GM15510 (cell line): ENCODE measurements around the gene SRPRB.

Experiments
- POLR2A ChIP-seq: IDR thresholded peaks from 3 replicates; pipeline ENCODE4 v1.6.1; 2011; ENCODE audit warnings: borderline replicate concordance; ENCODE audit not compliant: insufficient read length; ENCODE audit errors: extremely low read depth

The SRPRB gene

GRCh38 chr3:133812872-133813271 lies 7.3 kb downstream of the SRPRB start:
- TF ChIP-seq POLR2A, result no peak

- TF ChIP-seq POLR2A, result no peak
Measured at GRCh38 chr3:133815386-133815785, 9.8 kb downstream of the SRPRB start.

- TF ChIP-seq POLR2A, result no peak
Measured at GRCh38 chr3:133820129-133820528, 14.5 kb downstream of the SRPRB start.

- TF ChIP-seq POLR2A, result no peak
Measured at GRCh38 chr3:133820889-133821675, 15.5 kb downstream of the SRPRB start.

- no peak for TF ChIP-seq POLR2A
Measured at GRCh38 chr3:133821767-133822638, 16.4 kb downstream of the SRPRB start.

GRCh38 chr3:133824961-133825485 lies 19.4 kb downstream of the SRPRB start:
- no peak for TF ChIP-seq POLR2A

- no peak for TF ChIP-seq POLR2A
Measured at GRCh38 chr3:133825969-133826727, 20.5 kb downstream of the SRPRB start.

GRCh38 chr3:133827136-133827535 lies 21.5 kb downstream of the SRPRB start:
- TF ChIP-seq POLR2A, result no peak

GRCh38 chr3:133827684-133828083 lies 22.1 kb downstream of the SRPRB start:
- TF ChIP-seq POLR2A, result no peak

- TF ChIP-seq POLR2A, result no peak
Measured at GRCh38 chr3:133828576-133829309, 23.1 kb downstream of the SRPRB start.

GRCh38 chr3:133829310-133829707 lies 23.7 kb downstream of the SRPRB start:
- TF ChIP-seq POLR2A, result no peak

- TF ChIP-seq POLR2A, result no peak
Measured at GRCh38 chr3:133830071-133830470, 24.5 kb downstream of the SRPRB start.

GRCh38 chr3:133831966-133832801 lies 26.6 kb downstream of the SRPRB start:
- TF ChIP-seq POLR2A, result no peak
